GM18868 (cell line): ENCODE measurements around the gene EMP2.
"Not testable (repeated sequence)": the region's sequence is repeated elsewhere in the genome, so short reads cannot be mapped to it uniquely, and the experiment has no call there.

ENCODE experiments used
- ATAC-seq: cut with Tn5 transposase; IDR thresholded peaks from one replicate; pipeline ENCODE4 v1.9.1; 2021; ENCODE audit warnings: mild to moderate bottlenecking, moderate library complexity; ENCODE audit not compliant: unreplicated experiment

The EMP2 gene

GRCh38 chr16:10552998-10553491 is 27.4 kb downstream of the EMP2 start:
- peak; percentile 93 for ATAC-seq

- ATAC-seq: no peak
These were observed 28.1 kb downstream of the EMP2 start for GRCh38 chr16:10552281-10552680.

- no peak for ATAC-seq
These were observed 28.5 kb downstream of the EMP2 start for GRCh38 chr16:10551881-10552280.

- ATAC-seq: no peak
These were observed 32.0 kb downstream of the EMP2 start for GRCh38 chr16:10548404-10548803.

- ATAC-seq: no peak
These were observed 32.7 kb downstream of the EMP2 start for GRCh38 chr16:10547708-10548107.

GRCh38 chr16:10543231-10543977 is 37.0 kb downstream of the EMP2 start:
- no peak for ATAC-seq

- no peak for ATAC-seq
These were observed 39.0 kb downstream of the EMP2 start for GRCh38 chr16:10541366-10541765.

- ATAC-seq: no peak
These were observed 40.6 kb downstream of the EMP2 start for GRCh38 chr16:10539793-10540192.

GRCh38 chr16:10539236-10539635 is 41.2 kb downstream of the EMP2 start:
- no peak for ATAC-seq

- ATAC-seq: no peak
These were observed 41.8 kb downstream of the EMP2 start for GRCh38 chr16:10538583-10538982.

- ATAC-seq: no peak
These were observed 42.5 kb downstream of the EMP2 start for GRCh38 chr16:10537946-10538345.

GRCh38 chr16:10536814-10537389 is 43.5 kb downstream of the EMP2 start:
- no peak for ATAC-seq

- not testable (repeated sequence) for ATAC-seq
These were observed 44.1 kb downstream of the EMP2 start for GRCh38 chr16:10536328-10536727.

- no peak for ATAC-seq
These were observed 44.9 kb downstream of the EMP2 start for GRCh38 chr16:10535461-10535860.

- ATAC-seq: no peak
These were observed 45.6 kb downstream of the EMP2 start for GRCh38 chr16:10534748-10535147.

- ATAC-seq: not testable (repeated sequence)
These were observed 46.8 kb downstream of the EMP2 start for GRCh38 chr16:10533612-10534011.

GRCh38 chr16:10531582-10531981 is 48.8 kb downstream of the EMP2 start:
- no peak for ATAC-seq

- ATAC-seq: no peak
These were observed 49.7 kb downstream of the EMP2 start for GRCh38 chr16:10530685-10531084.

- no peak for ATAC-seq
These were observed 50.3 kb downstream of the EMP2 start for GRCh38 chr16:10529895-10530669.

- ATAC-seq: no peak
These were observed 51.8 kb downstream of the EMP2 start for GRCh38 chr16:10528635-10529034.

- ATAC-seq: no peak
These were observed 53.4 kb downstream of the EMP2 start for GRCh38 chr16:10526962-10527361.
